HG02759 (cell line): ENCODE data around the gene CES5A.
"Not testable (repeated sequence)": the region's sequence is repeated elsewhere in the genome, so short reads cannot be mapped to it uniquely, and the experiment has no call there.

Experiments used
- ATAC-seq: cut with Tn5 transposase; IDR thresholded peaks from one replicate; pipeline ENCODE4 v1.9.1; 2021; ENCODE audit warnings: mild to moderate bottlenecking, moderate library complexity; ENCODE audit not compliant: unreplicated experiment

Gene CES5A

GRCh38 chr16:55832425-55832772 is 42.8 kb downstream of the CES5A start:
- ATAC-seq, result no peak

GRCh38 chr16:55830658-55831294 is 44.4 kb downstream of the CES5A start:
- ATAC-seq, result no peak

- not testable (repeated sequence) for ATAC-seq
Observed at GRCh38 chr16:55829232-55829631, 45.9 kb downstream of the CES5A start.

- no peak for ATAC-seq
Observed at GRCh38 chr16:55828680-55829079, 46.5 kb downstream of the CES5A start.

GRCh38 chr16:55825115-55825728 is 50.0 kb downstream of the CES5A start:
- no peak for ATAC-seq

GRCh38 chr16:55824473-55825000 is 50.6 kb downstream of the CES5A start:
- no peak for ATAC-seq

- ATAC-seq, result no peak
Observed at GRCh38 chr16:55822280-55822810, 52.8 kb downstream of the CES5A start.

GRCh38 chr16:55821210-55821609 is 54.0 kb downstream of the CES5A start:
- no peak for ATAC-seq

- no peak for ATAC-seq
Observed at GRCh38 chr16:55820615-55821014, 54.6 kb downstream of the CES5A start.

- no peak for ATAC-seq
Observed at GRCh38 chr16:55817236-55817912, 57.8 kb downstream of the CES5A start.

GRCh38 chr16:55816222-55816621 is 59.0 kb downstream of the CES5A start:
- not testable (repeated sequence) for ATAC-seq

- ATAC-seq, result no peak
Observed at GRCh38 chr16:55815320-55815719, 59.9 kb downstream of the CES5A start.

- ATAC-seq, result not testable (repeated sequence)
Observed at GRCh38 chr16:55814174-55814573, 61.0 kb downstream of the CES5A start.

GRCh38 chr16:55813730-55814129 is 61.4 kb downstream of the CES5A start:
- ATAC-seq, result not testable (repeated sequence)

GRCh38 chr16:55812951-55813350 is 62.2 kb downstream of the CES5A start:
- ATAC-seq, result no peak

- ATAC-seq, result no peak
Observed at GRCh38 chr16:55811811-55812210, 63.4 kb downstream of the CES5A start.

- no peak for ATAC-seq
Observed at GRCh38 chr16:55810451-55810961, 64.7 kb downstream of the CES5A start.

- no peak for ATAC-seq
Observed at GRCh38 chr16:55809851-55810250, 65.3 kb downstream of the CES5A start.

- ATAC-seq, result no peak
Observed at GRCh38 chr16:55809386-55809785, 65.8 kb downstream of the CES5A start.

- not testable (repeated sequence) for ATAC-seq
Observed at GRCh38 chr16:55808286-55808685, 66.9 kb downstream of the CES5A start.

GRCh38 chr16:55805104-55805503 is 70.1 kb downstream of the CES5A start:
- ATAC-seq, result not testable (repeated sequence)
